A549 (cell line): ENCODE measurements around the gene RAPGEF6. TPM values are rescaled to one million over a fixed set of nuclear protein-coding genes. Genes with fewer than 3 reads are reported as not detected.

Experiments used
- ATAC-seq, 2 experiments: fragments of 200-7000 bp in 1 of 2; fragments of >200 bp in 1 of 2; cut with Nextera tagmentation in 1 of 2; cut with Tn5 transposase in 1 of 2; 3 replicates each; pipeline versions ENCODE4 v1.8.0 to v1.9.1; 2018 to 2020; ENCODE audit warnings: mild to moderate bottlenecking in 1 of 2, moderate library complexity in 1 of 2
- CTCF ChIA-PET: fragments of 300-600 bp; sonication (Branson Sonifier 250); formaldehyde crosslinking; extraction: SDS; loops from one replicate; lab custom pipeline; 2021; ENCODE audit warnings: antibody characterized with exemption, inconsistent platforms; lab: Yijun Ruan, JAX
- POLR2A ChIA-PET: fragments of 350-600 bp; formaldehyde crosslinking; extraction: SDS; loops from one replicate; lab custom pipeline; 2021; ENCODE audit warnings: antibody characterized with exemption, inconsistent platforms; lab: Yijun Ruan, JAX
- DNase-seq, 2 experiments: peaks; one replicate each; pipeline versions ENCODE4 v3.0.0 to v3.0.0-alpha.2; 2011 to 2016; ENCODE audit warnings: low read depth in 1 of 2, low spot score in 1 of 2
- FAIRE-seq: peaks from 2 replicates; lab custom pipeline; 2011; peaks lifted over from hg19 to GRCh38; lab: Jason Lieb, UNC
- H3K27ac ChIP-seq, 2 experiments: fragments of >200 bp; sonication (Bioruptor Twin); formaldehyde crosslinking; 3 replicates each; pipeline ENCODE4 v1.5.1; 2016 to 2017
- H3K4me1 ChIP-seq: fragments of >200 bp; sonication (Bioruptor Twin); formaldehyde crosslinking; 3 replicates; pipeline ENCODE4 v1.6.1; 2016
- H3K4me2 ChIP-seq: fragments of >200 bp; sonication (Bioruptor Twin); formaldehyde crosslinking; 3 replicates; pipeline ENCODE4 v1.6.1; 2016
- H3K4me3 ChIP-seq: fragments of >200 bp; sonication (Bioruptor Twin); formaldehyde crosslinking; 3 replicates; pipeline ENCODE4 v1.5.1; 2016
- H3K9me3 ChIP-seq: fragments of >200 bp; sonication (Bioruptor Twin); formaldehyde crosslinking; 3 replicates; pipeline ENCODE4 v1.6.1; 2016
- ATOH8 ChIP-seq: fragments of 250-450 bp; sonication (Bioruptor Pico); IDR thresholded peaks from 2 replicates; pipeline ENCODE4 v1.5.0; 2020; ENCODE audit warnings: low read depth, mild to moderate bottlenecking, moderate library complexity
- BHLHE40 ChIP-seq: IDR thresholded peaks from 2 replicates; pipeline ENCODE4 v1.6.1; 2012; ENCODE audit warnings: low read depth, low read length, inconsistent platforms
- CBX2 ChIP-seq: fragments of 200-600 bp; sonication (generic); IDR thresholded peaks from 2 replicates; pipeline ENCODE4 v1.6.1; 2016; ENCODE audit warnings: low read depth, mild to moderate bottlenecking, borderline replicate concordance
- CBX8 ChIP-seq: fragments of 200-600 bp; sonication (generic); IDR thresholded peaks from 2 replicates; pipeline ENCODE4 v1.6.1; 2016
- CHD4 ChIP-seq: fragments of 200-600 bp; sonication (generic); IDR thresholded peaks from 2 replicates; pipeline ENCODE4 v1.6.1; 2016; ENCODE audit warnings: antibody characterized with exemption, mild to moderate bottlenecking, borderline replicate concordance
- EP300 ChIP-seq, 2 experiments: fragments of >200 bp; sonication (Bioruptor Twin); formaldehyde crosslinking; IDR thresholded peaks; 2 replicates in 1 of 2; 3 replicates in 1 of 2; pipeline ENCODE4 v1.6.1; 2016 to 2017
- FOSL2 ChIP-seq, 2 experiments: fragments of 450-650 bp in 1 of 2; fragments of >200 bp in 1 of 2; sonication (Bioruptor Twin) in 1 of 2; formaldehyde crosslinking; IDR thresholded peaks; 2 replicates each; pipeline versions ENCODE4 v1.5.0 to v1.6.1; 2016 to 2020; ENCODE audit warnings: mild to moderate bottlenecking in 1 of 2, moderate library complexity in 1 of 2
- FOXS1 ChIP-seq: fragments of 250-450 bp; sonication (Bioruptor Pico); IDR thresholded peaks from 2 replicates; pipeline ENCODE4 v1.5.0; 2020; ENCODE audit warnings: mild to moderate bottlenecking, moderate library complexity
- HOXB13 ChIP-seq: fragments of 250-450 bp; sonication (Bioruptor Pico); IDR thresholded peaks from 2 replicates; pipeline ENCODE4 v1.5.0; 2020; ENCODE audit warnings: low read depth, mild to moderate bottlenecking, moderate library complexity
- JUN ChIP-seq, 2 experiments: fragments of >200 bp; sonication (Bioruptor Twin); formaldehyde crosslinking; IDR thresholded peaks; 2 replicates in 1 of 2; 3 replicates in 1 of 2; pipeline ENCODE4 v1.6.1; 2016 to 2017
- JUNB ChIP-seq: fragments of >200 bp; sonication (Bioruptor Twin); formaldehyde crosslinking; IDR thresholded peaks from 2 replicates; pipeline ENCODE4 v1.6.1; 2016
- MAX ChIP-seq: IDR thresholded peaks from 2 replicates; pipeline ENCODE4 v1.6.1; 2012
- NFE2L2 ChIP-seq: fragments of 150-350 bp; conservative IDR thresholded peaks from 2 replicates; pipeline ENCODE4 v1.6.1; 2014; ENCODE audit warnings: low read length
- NR3C1 ChIP-seq: fragments of >200 bp; sonication (Bioruptor Twin); formaldehyde crosslinking; IDR thresholded peaks from 3 replicates; pipeline ENCODE4 v1.6.1; 2017
- PBX3 ChIP-seq: IDR thresholded peaks from 2 replicates; pipeline ENCODE4 v1.6.1; 2012
- POLR2AphosphoS2 ChIP-seq: conservative IDR thresholded peaks from 2 replicates; pipeline ENCODE4 v1.6.1; 2012; ENCODE audit warnings: low read length, improper control_type of control experiment, inconsistent platforms
- RAD21 ChIP-seq, 2 experiments: fragments of >200 bp in 1 of 2; sonication (Bioruptor Twin) in 1 of 2; formaldehyde crosslinking in 1 of 2; IDR thresholded peaks in 1 of 2; conservative IDR thresholded peaks in 1 of 2; 2 replicates in 1 of 2; 3 replicates in 1 of 2; pipeline ENCODE4 v1.6.1; 2012 to 2018; ENCODE audit warnings: inconsistent platforms in 1 of 2
- RARB ChIP-seq: fragments of 250-450 bp; sonication (Bioruptor Pico); IDR thresholded peaks from 2 replicates; pipeline ENCODE4 v1.8.0; 2021; ENCODE audit warnings: mild to moderate bottlenecking, moderate library complexity
- REST ChIP-seq: fragments of 200-600 bp; sonication (generic); IDR thresholded peaks from 2 replicates; pipeline ENCODE4 v1.6.1; 2016; ENCODE audit warnings: antibody characterized with exemption, mild to moderate bottlenecking, moderate library complexity
- RFX5 ChIP-seq: fragments of 450-650 bp; IDR thresholded peaks from 2 replicates; pipeline ENCODE4 v1.7.1; 2014; ENCODE audit warnings: antibody characterized with exemption, mild to moderate bottlenecking, moderate library complexity
- SREBF2 ChIP-seq: fragments of 450-650 bp; IDR thresholded peaks from 2 replicates; pipeline ENCODE4 v1.6.1; 2014; ENCODE audit warnings: mild to moderate bottlenecking, moderate library complexity
- ZNF302 ChIP-seq: fragments of 250-450 bp; sonication (Bioruptor Pico); IDR thresholded peaks from 2 replicates; pipeline ENCODE4 v1.9.0; 2021; ENCODE audit warnings: inconsistent platforms, mild to moderate bottlenecking, moderate library complexity
- WGBS: methylation state at CpG from one replicate; pipeline ENCODE4 v1.1.6; 2017; ENCODE audit errors: missing lambda C conversion rate; 5-methylcytosine and 5-hydroxymethylcytosine counted together
- polyA plus RNA-seq, 4 experiments: library from polyadenylated mRNA; depleted of rRNA in 3 of 4; stranded (reverse); fragments of >200 nt; fragmentation: RNase III in 1 of 4; extraction: RNeasy Plus Mini Kit Qiagen cat#74134 plus additional on column Dnase treatment in 1 of 4; gene quantifications; 2 replicates in 3 of 4; 3 replicates in 1 of 4; pipeline ENCODE4 v1.2.3, GENCODE V29; 2011 to 2017

The RAPGEF6 gene
- polyA plus RNA-seq, 2 of the 4 experiments (the other 2 are of a cell fraction), result 5.9 to 15.2 TPM

- no peak for FAIRE-seq
- H3K27ac ChIP-seq, result no peak overlapping the region
- no peak for DNase-seq
- no peak overlapping the region for H3K4me2 ChIP-seq
- H3K4me3 ChIP-seq, result no peak overlapping the region
- no peaks in the 10 kb centered on the region for H3K4me1 ChIP-seq
- ATAC-seq, result no peak
- H3K9me3 ChIP-seq, result no peaks in the 10 kb centered on the region
- POLR2A ChIA-PET, result no interaction called here
- CTCF ChIA-PET, result no interaction called here
- TF ChIP-seq HOXB13 (CRISPR knock-in tag) (no peak), NFE2L2 (no peak), PBX3 (no peak), NR3C1 (no peak), CBX2 (no peak), REST (no peak), JUN (IDR thresholded peaks at IDR 0.05) (no peak), CHD4 (no peak), POLR2AphosphoS2 (no peak), SREBF2 (no peak), FOSL2 (IDR thresholded peaks at IDR 0.05) (no peak), FOSL2 (CRISPR knock-in tag; IDR thresholded peaks at IDR 0.05) (no peak), RARB (CRISPR knock-in tag) (no peak), JUNB (no peak), ATOH8 (no peak), FOXS1 (CRISPR knock-in tag) (no peak), RFX5 (no peak)
- 93% methylated on average over 1 of the region's 1 CpG for WGBS
Measured at GRCh38 chr5:131433109-131433508, 201.9 kb downstream of the RAPGEF6 start.

GRCh38 chr5:131431794-131432193 lies 203.2 kb downstream of the RAPGEF6 start:
- WGBS, result 94% methylated on average over 2 of the region's 2 CpGs
- H3K27ac ChIP-seq, result no peak overlapping the region
- no peak overlapping the region for H3K4me2 ChIP-seq
- FAIRE-seq (no peak), ATAC-seq (no peak), DNase-seq (no peak)
- no peak overlapping the region for H3K4me3 ChIP-seq
- no peaks in the 10 kb centered on the region for H3K4me1 ChIP-seq
- TF ChIP-seq CBX2 (no peak), EP300 (IDR thresholded peaks at IDR 0.05) (no peak), MAX (no peak), BHLHE40 (no peak)
- POLR2A ChIA-PET, result no interaction called here
- no peaks in the 10 kb centered on the region for H3K9me3 ChIP-seq
- CTCF ChIA-PET, result interaction anchor here (1.0 to 1.1 kb wide), 2 partner anchors 9 to 166 kb away, joined by 3 to 4 read pairs; no protein-coding TSS in a partner anchor

- DNase-seq (no peak), FAIRE-seq (no peak), ATAC-seq (no peak)
- TF ChIP-seq CBX8, result no peak
- TF ChIP-seq REST, result no peak
- no peak for TF ChIP-seq ZNF302 (CRISPR knock-in tag)
- TF ChIP-seq RAD21 (conservative IDR thresholded peaks at IDR 0.05 in 1 of 2, IDR thresholded peaks at IDR 0.05 in 1 of 2), result no peak
- no peak for TF ChIP-seq BHLHE40
- Histone ChIP-seq H3K9me3 (no peaks in the 10 kb centered on the region), H3K4me1 (no peaks in the 10 kb centered on the region), H3K27ac (no peak overlapping the region), H3K4me3 (no peak overlapping the region), H3K4me2 (no peak overlapping the region)
- POLR2A ChIA-PET, result no interaction called here
- CTCF ChIA-PET, result interaction anchor here (0.7 to 0.8 kb wide), 2 partner anchors 8 to 577 kb away, joined by 3 read pairs; no protein-coding TSS in a partner anchor
- 63% methylated on average over 1 of the region's 1 CpG for WGBS
Measured at GRCh38 chr5:131430794-131431193, 204.2 kb downstream of the RAPGEF6 start.
